Lower leg skin (tissue), 3 donors: ENCODE results near the gene UTP14C.

Experiments
- CTCF ChIP-seq, 3 donors: fragments of 450-650 bp; IDR thresholded peaks; one replicate each; pipeline ENCODE4 v1.5.1; 2016; ENCODE audit warnings: antibody characterized with exemption in 3 of 3, mild to moderate bottlenecking in 3 of 3, moderate library complexity in 2 of 3
- POLR2A ChIP-seq, 2 donors: fragments of 450-650 bp; IDR thresholded peaks; one replicate each; pipeline ENCODE4 v1.6.1; 2016 to 2017; ENCODE audit warnings: antibody characterized with exemption in 2 of 2, mild to moderate bottlenecking in 1 of 2, moderate library complexity in 1 of 2

- no peak for TF ChIP-seq POLR2A (IDR thresholded peaks at IDR 0.05)
- peak in 1 of 3 donors; percentile 26 for TF ChIP-seq CTCF (IDR thresholded peaks at IDR 0.05)
These were observed 23.3 kb upstream of the UTP14C start for GRCh38 chr13:52001120-52001731.
